HepG2 (cell line): ENCODE measurements around the gene ZNF490. TPM values are rescaled to one million over a fixed set of nuclear protein-coding genes. Genes with fewer than 3 reads are reported as not detected.

Experiments
- ELF4 ChIP-seq: sonication (generic); formaldehyde crosslinking; IDR thresholded peaks from 2 replicates; pipeline ENCODE4 v1.5.0; 2020; ENCODE audit warnings: missing genetic modification reagents, mild to moderate bottlenecking, moderate library complexity, borderline replicate concordance
- FOXA1 ChIP-seq, 2 experiments: fragments of 450-650 bp in 1 of 2; sonication (generic) in 1 of 2; formaldehyde crosslinking in 1 of 2; IDR thresholded peaks; 2 replicates each; pipeline versions ENCODE4 v1.4.0 to v1.6.1; 2016 to 2020; ENCODE audit warnings: missing genetic modification reagents in 1 of 2
- JUND ChIP-seq: sonication (generic); formaldehyde crosslinking; IDR thresholded peaks from 2 replicates; pipeline ENCODE4 v1.8.0; 2022; ENCODE audit warnings: mild to moderate bottlenecking, missing genetic modification reagents
- KLF16 ChIP-seq, 2 experiments: sonication (generic) in 1 of 2; formaldehyde crosslinking in 1 of 2; IDR thresholded peaks; 2 replicates each; pipeline versions ENCODE4 v1.6.1 to v1.8.0; 2016 to 2023; ENCODE audit warnings: missing genetic modification reagents in 2 of 2, missing compliant biosample characterization in 1 of 2
- MTA3 ChIP-seq: sonication (generic); formaldehyde crosslinking; IDR thresholded peaks from 2 replicates; pipeline ENCODE4 v1.4.0; 2020; ENCODE audit warnings: missing genetic modification reagents
- SMAD3 ChIP-seq: sonication (generic); formaldehyde crosslinking; IDR thresholded peaks from 2 replicates; pipeline ENCODE4 v1.4.0; 2020; ENCODE audit warnings: missing genetic modification reagents
- SMYD3 ChIP-seq: sonication (generic); formaldehyde crosslinking; IDR thresholded peaks from 2 replicates; pipeline ENCODE4 v1.8.1; 2023; ENCODE audit warnings: mild to moderate bottlenecking, missing genetic modification reagents
- SP5 ChIP-seq: IDR thresholded peaks from 2 replicates; pipeline ENCODE4 v1.6.1; 2016; ENCODE audit warnings: low read depth, borderline replicate concordance
- YY1 ChIP-seq: IDR thresholded peaks from 2 replicates; pipeline ENCODE4 v1.6.1; 2011; ENCODE audit warnings: low read length, low read depth, moderate library complexity, mild to moderate bottlenecking; ENCODE audit not compliant: insufficient read depth, insufficient replicate concordance
- ZFYVE20 ChIP-seq: sonication (generic); formaldehyde crosslinking; IDR thresholded peaks from 2 replicates; pipeline ENCODE4 v1.8.0; 2023; ENCODE audit warnings: low read depth, mild to moderate bottlenecking, moderate library complexity, missing genetic modification reagents, borderline replicate concordance
- ZNF607 ChIP-seq: sonication (generic); formaldehyde crosslinking; IDR thresholded peaks from 2 replicates; pipeline ENCODE4 v1.5.1; 2020; ENCODE audit warnings: missing genetic modification reagents, mild to moderate bottlenecking, borderline replicate concordance
- ZNF7 ChIP-seq: IDR thresholded peaks from 2 replicates; pipeline ENCODE4 v1.6.1; 2016; ENCODE audit warnings: missing biosample characterization, missing genetic modification reagents
- ZNF710 ChIP-seq: sonication (generic); formaldehyde crosslinking; IDR thresholded peaks from 2 replicates; pipeline ENCODE4 v1.5.0; 2020; ENCODE audit warnings: mild to moderate bottlenecking, missing genetic modification reagents, borderline replicate concordance
- ZNF713 ChIP-seq: sonication (generic); formaldehyde crosslinking; IDR thresholded peaks from 2 replicates; pipeline ENCODE4 v1.4.0; 2020; ENCODE audit warnings: mild to moderate bottlenecking, missing genetic modification reagents
- ZNF75D ChIP-seq: sonication (generic); formaldehyde crosslinking; IDR thresholded peaks from 2 replicates; pipeline ENCODE4 v1.8.1; 2023; ENCODE audit warnings: missing genetic modification reagents, mild to moderate bottlenecking, borderline replicate concordance
- ZNF790 ChIP-seq: sonication (generic); formaldehyde crosslinking; IDR thresholded peaks from 2 replicates; pipeline ENCODE4 v1.8.0; 2022; ENCODE audit warnings: missing genetic modification reagents, mild to moderate bottlenecking, borderline replicate concordance
- ZNF841 ChIP-seq: sonication (generic); formaldehyde crosslinking; IDR thresholded peaks from 2 replicates; pipeline ENCODE4 v1.8.1; 2023; ENCODE audit warnings: missing genetic modification reagents, borderline replicate concordance
- ZSCAN5A ChIP-seq: sonication (generic); formaldehyde crosslinking; IDR thresholded peaks from 2 replicates; pipeline ENCODE4 v1.8.0; 2022; ENCODE audit warnings: mild to moderate bottlenecking, missing genetic modification reagents, borderline replicate concordance
- polyA plus RNA-seq, 8 experiments: library from polyadenylated mRNA; depleted of rRNA in 3 of 8; stranded (reverse) in 7 of 8; unstranded in 1 of 8; fragments of >200 nt; fragmentation: Illumina TruSeq in 4 of 8; extraction: Trizol in 4 of 8; gene quantifications; 2 replicates each; pipeline versions ENCODE4 v1.2.1 to v1.2.3, GENCODE V29; 2011 to 2016; ENCODE audit warnings: low read depth in 4 of 8, missing spikeins in 1 of 8, mixed read lengths in 1 of 8; ENCODE audit not compliant: insufficient read depth in 1 of 8
- total RNA-seq, 5 experiments: library from RNA; depleted of rRNA; stranded (reverse); fragments of >200 nt; fragmentation: Illumina TruSeq; extraction: Trizol; gene quantifications; 2 replicates each; pipeline ENCODE4 v1.2.3, GENCODE V29; 2016; ENCODE audit warnings: low read depth in 1 of 5
- TF ChIP-seq, protein P1 (sequence below): IDR thresholded peaks from 2 replicates; pipeline ENCODE4 v1.6.1; 2016; ENCODE audit warnings: mild to moderate bottlenecking
- TF ChIP-seq, protein P2 (sequence below): IDR thresholded peaks from 2 replicates; pipeline ENCODE4 v1.6.1; 2018; ENCODE audit warnings: missing genetic modification reagents, mild to moderate bottlenecking, missing compliant biosample characterization
- TF ChIP-seq, protein P3 (sequence below): IDR thresholded peaks from 2 replicates; pipeline ENCODE4 v1.6.1; 2016; ENCODE audit warnings: low read depth, borderline replicate concordance

The ZNF490 gene
- total and polyA plus RNA-seq, 2 of the 13 experiments (the other 11 are each of a cell fraction or from before 2014, with no cell fraction given), result 1.3 to 2.9 TPM

DNA sequence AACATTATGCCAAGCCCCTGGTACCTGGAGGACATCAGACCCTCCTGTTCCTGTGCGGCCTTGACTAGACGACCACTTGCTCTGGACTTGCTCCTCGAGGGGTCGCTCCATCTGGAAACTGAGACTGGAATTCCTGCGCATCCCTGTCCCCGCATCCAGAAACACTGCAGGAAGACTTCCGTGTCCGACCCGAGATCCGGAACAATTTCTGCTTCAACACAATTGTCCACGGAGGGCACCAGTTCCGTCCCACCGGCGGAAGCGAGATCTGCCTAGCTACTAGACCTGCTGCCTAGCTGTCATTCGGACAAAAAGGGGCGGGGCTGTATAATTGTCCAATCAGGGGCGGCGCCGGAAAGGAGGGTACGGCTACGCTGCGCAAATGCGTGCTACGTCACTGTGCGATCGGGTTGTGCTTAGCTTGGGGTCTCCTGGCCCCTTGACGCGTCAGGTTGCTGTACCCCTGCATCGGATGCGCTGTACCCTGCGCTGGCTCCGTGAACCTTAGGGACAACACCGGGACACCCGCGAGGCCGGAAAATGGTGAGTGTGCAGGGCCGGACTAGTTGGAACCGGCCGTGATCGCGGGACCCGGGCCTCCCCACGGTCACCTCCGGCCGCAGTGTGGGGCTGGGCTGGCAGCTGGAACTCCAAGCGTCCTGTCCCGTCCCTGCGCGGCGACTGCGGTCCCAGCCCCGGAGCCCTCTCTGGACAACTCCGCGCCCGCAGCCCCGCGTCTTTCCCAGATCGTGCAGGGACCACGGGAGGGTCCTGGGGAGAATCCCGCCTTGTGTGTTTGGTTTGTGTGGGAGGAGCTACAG is at the start of gene ZNF490, which contains the start of gene ZNF791 (continued):
- TF ChIP-seq, protein P1, sequence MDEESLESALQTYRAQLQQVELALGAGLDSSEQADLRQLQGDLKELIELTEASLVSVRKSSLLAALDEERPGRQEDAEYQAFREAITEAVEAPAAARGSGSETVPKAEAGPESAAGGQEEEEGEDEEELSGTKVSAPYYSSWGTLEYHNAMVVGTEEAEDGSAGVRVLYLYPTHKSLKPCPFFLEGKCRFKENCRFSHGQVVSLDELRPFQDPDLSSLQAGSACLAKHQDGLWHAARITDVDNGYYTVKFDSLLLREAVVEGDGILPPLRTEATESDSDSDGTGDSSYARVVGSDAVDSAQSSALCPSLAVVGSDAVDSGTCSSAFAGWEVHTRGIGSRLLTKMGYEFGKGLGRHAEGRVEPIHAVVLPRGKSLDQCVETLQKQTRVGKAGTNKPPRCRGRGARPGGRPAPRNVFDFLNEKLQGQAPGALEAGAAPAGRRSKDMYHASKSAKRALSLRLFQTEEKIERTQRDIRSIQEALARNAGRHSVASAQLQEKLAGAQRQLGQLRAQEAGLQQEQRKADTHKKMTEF (CRISPR knock-in tag), result peak; percentile 81
- TF ChIP-seq ELF4 (CRISPR knock-in tag), result peak; percentile 71; the same call in 1 of the 2 replicates
- TF ChIP-seq, protein P2, sequence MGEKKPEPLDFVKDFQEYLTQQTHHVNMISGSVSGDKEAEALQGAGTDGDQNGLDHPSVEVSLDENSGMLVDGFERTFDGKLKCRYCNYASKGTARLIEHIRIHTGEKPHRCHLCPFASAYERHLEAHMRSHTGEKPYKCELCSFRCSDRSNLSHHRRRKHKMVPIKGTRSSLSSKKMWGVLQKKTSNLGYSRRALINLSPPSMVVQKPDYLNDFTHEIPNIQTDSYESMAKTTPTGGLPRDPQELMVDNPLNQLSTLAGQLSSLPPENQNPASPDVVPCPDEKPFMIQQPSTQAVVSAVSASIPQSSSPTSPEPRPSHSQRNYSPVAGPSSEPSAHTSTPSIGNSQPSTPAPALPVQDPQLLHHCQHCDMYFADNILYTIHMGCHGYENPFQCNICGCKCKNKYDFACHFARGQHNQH (CRISPR knock-in tag), result peak; percentile 85; the same call in 1 of the 2 replicates
- peak; percentile 53; the same call in 1 of the 2 replicates for TF ChIP-seq SMYD3 (CRISPR knock-in tag)
- no peak for TF ChIP-seq FOXA1 (IDR thresholded peaks at IDR 0.05)
- TF ChIP-seq FOXA1 (CRISPR knock-in tag; IDR thresholded peaks at IDR 0.05), result no peak
- TF ChIP-seq ZNF713 (CRISPR knock-in tag), result no peak
- TF ChIP-seq ZNF75D (CRISPR knock-in tag), result no peak
- TF ChIP-seq MTA3, result no peak
- no peak for TF ChIP-seq ZNF7 (CRISPR knock-in tag)
- peak; percentile 62 for TF ChIP-seq YY1
- TF ChIP-seq, protein P3, sequence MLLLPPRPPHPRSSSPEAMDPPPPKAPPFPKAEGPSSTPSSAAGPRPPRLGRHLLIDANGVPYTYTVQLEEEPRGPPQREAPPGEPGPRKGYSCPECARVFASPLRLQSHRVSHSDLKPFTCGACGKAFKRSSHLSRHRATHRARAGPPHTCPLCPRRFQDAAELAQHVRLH, result peak; percentile 96
- no peak for TF ChIP-seq ZNF790
- TF ChIP-seq SP5 (CRISPR knock-in tag), result no peak; the same call in 1 of the 2 replicates
- peak; percentile 45; the same call in 1 of the 2 replicates for TF ChIP-seq ZSCAN5A
- no peak for TF ChIP-seq ZFYVE20 (CRISPR knock-in tag)
- peak; percentile 81; the same call in 1 of the 2 replicates for TF ChIP-seq SMAD3 (CRISPR knock-in tag)
- TF ChIP-seq ZNF607 (CRISPR knock-in tag), result peak; percentile 91
- peak in 1 of 2 experiments; percentile 93; a peak in 2 of 4 replicates for TF ChIP-seq KLF16 (CRISPR knock-in tag; IDR thresholded peaks at IDR 0.05)
- no peak for TF ChIP-seq ZNF841 (CRISPR knock-in tag)
- TF ChIP-seq JUND (CRISPR knock-in tag), result no peak
- TF ChIP-seq ZNF710, result no peak
